Left hindlimb (tissue), 1 donor: ENCODE measurements around the gene GPR32.
"Not testable (repeated sequence)": the region's sequence is repeated elsewhere in the genome, so short reads cannot be mapped to it uniquely, and the experiment has no call there.

ENCODE experiments used
- DNase-seq: peaks from one replicate; pipeline ENCODE4 v3.0.0-alpha.2; 2018

The GPR32 gene

GRCh38 chr19:50804420-50805272, 34.4 kb downstream of the GPR32 start:
- peak; percentile 99 for DNase-seq

- no peak for DNase-seq
Measured at GRCh38 chr19:50808856-50809255, 38.6 kb downstream of the GPR32 start.

GRCh38 chr19:50811622-50812238, 41.5 kb downstream of the GPR32 start:
- DNase-seq: not testable (repeated sequence)

- no peak for DNase-seq
Measured at GRCh38 chr19:50812474-50812873, 42.2 kb downstream of the GPR32 start.

GRCh38 chr19:50814883-50815282, 44.6 kb downstream of the GPR32 start:
- no peak for DNase-seq

- no peak for DNase-seq
Measured at GRCh38 chr19:50815439-50815838, 45.2 kb downstream of the GPR32 start.

- DNase-seq: no peak
Measured at GRCh38 chr19:50817941-50818858, 47.9 kb downstream of the GPR32 start.

- DNase-seq: no peak
Measured at GRCh38 chr19:50818859-50819472, 48.7 kb downstream of the GPR32 start.

- DNase-seq: no peak
Measured at GRCh38 chr19:50819636-50820035, 49.4 kb downstream of the GPR32 start.

GRCh38 chr19:50820086-50820485, 49.8 kb downstream of the GPR32 start:
- no peak for DNase-seq

- no peak for DNase-seq
Measured at GRCh38 chr19:50820549-50821247, 50.4 kb downstream of the GPR32 start.

- no peak for DNase-seq
Measured at GRCh38 chr19:50821248-50821612, 51.0 kb downstream of the GPR32 start.
